H1 (cell line): Measurements from ENCODE around the gene SERGEF. TPM values are rescaled to one million over a fixed set of nuclear protein-coding genes. Genes with fewer than 3 reads are reported as not detected.

Experiments
- ATF3 ChIP-seq: IDR thresholded peaks from 2 replicates; pipeline ENCODE4 v1.6.1; 2011; ENCODE audit warnings: low read depth, mild to moderate bottlenecking, low read length; ENCODE audit not compliant: insufficient read depth
- BACH1 ChIP-seq: IDR thresholded peaks from 2 replicates; pipeline ENCODE4 v1.6.1; 2012; ENCODE audit warnings: low read length, improper control_type of control experiment
- BRCA1 ChIP-seq: IDR thresholded peaks from 2 replicates; pipeline ENCODE4 v1.6.1; 2012; ENCODE audit warnings: low read depth, low read length, improper control_type of control experiment
- CHD7 ChIP-seq: fragments of 300-600 bp; sonication (generic); IDR thresholded peaks from 2 replicates; pipeline ENCODE4 v1.7.1; 2012; ENCODE audit warnings: low read length, moderate library complexity, mild to moderate bottlenecking, inconsistent platforms; ENCODE audit not compliant: insufficient replicate concordance
- EGR1 ChIP-seq: IDR thresholded peaks from 2 replicates; pipeline ENCODE4 v1.6.1; 2011; ENCODE audit warnings: low read depth, low read length, borderline replicate concordance
- KDM5A ChIP-seq: fragments of 200-600 bp; IDR thresholded peaks from 2 replicates; pipeline ENCODE4 v1.7.1; 2012; ENCODE audit warnings: mild to moderate bottlenecking, low read length, inconsistent platforms, mixed read lengths
- NRF1 ChIP-seq: IDR thresholded peaks from 2 replicates; pipeline ENCODE4 v1.6.1; 2011; ENCODE audit warnings: mild to moderate bottlenecking, low read depth, low read length, improper control_type of control experiment
- SIN3A ChIP-seq, 2 experiments: IDR thresholded peaks in 1 of 2; conservative IDR thresholded peaks in 1 of 2; 2 replicates each; pipeline ENCODE4 v1.6.1; 2011 to 2012; ENCODE audit warnings: low read length in 2 of 2, improper control_type of control experiment in 1 of 2, low read depth in 1 of 2, mild to moderate bottlenecking in 1 of 2
- SIRT6 ChIP-seq: IDR thresholded peaks from one replicate; pipeline ENCODE4 v1.7.1; 2012; ENCODE audit warnings: low read length, inconsistent platforms
- TCF12 ChIP-seq: IDR thresholded peaks from 2 replicates; pipeline ENCODE4 v1.6.1; 2011; ENCODE audit warnings: low read depth, mild to moderate bottlenecking, low read length
- ZNF274 ChIP-seq: IDR thresholded peaks from 2 replicates; pipeline ENCODE4 v1.7.0; 2012; ENCODE audit warnings: low read length, borderline replicate concordance; ENCODE audit errors: extremely low read depth
- polyA plus RNA-seq, 7 experiments: library from polyadenylated mRNA; depleted of rRNA in 3 of 7; stranded (reverse) in 5 of 7; unstranded in 2 of 7; fragments of >200 nt in 5 of 7; fragments of 200-250 nt in 2 of 7; gene quantifications; 1 replicate in 5 of 7; 2 replicates in 1 of 7; 4 replicates in 1 of 7; pipeline versions ENCODE4 v1.2.1 to v1.2.3, GENCODE V29; 2011 to 2013; ENCODE audit warnings: missing spikeins in 2 of 7, mixed read lengths in 2 of 7
- total RNA-seq: library from RNA; stranded (reverse); fragmentation: NEBNext Ultra II Directional; extraction: Animal tissue kit (Norgen Biotek cat#: 25700); gene quantifications from 2 replicates; pipeline ENCODE4 v1.2.1, GENCODE V29; 2021

SERGEF gene
- total and polyA plus RNA-seq, 2 of the 8 experiments (the other 6 are each of a cell fraction or from before 2014, with no cell fraction given) = 16.6 to 28.8 TPM

DNA sequence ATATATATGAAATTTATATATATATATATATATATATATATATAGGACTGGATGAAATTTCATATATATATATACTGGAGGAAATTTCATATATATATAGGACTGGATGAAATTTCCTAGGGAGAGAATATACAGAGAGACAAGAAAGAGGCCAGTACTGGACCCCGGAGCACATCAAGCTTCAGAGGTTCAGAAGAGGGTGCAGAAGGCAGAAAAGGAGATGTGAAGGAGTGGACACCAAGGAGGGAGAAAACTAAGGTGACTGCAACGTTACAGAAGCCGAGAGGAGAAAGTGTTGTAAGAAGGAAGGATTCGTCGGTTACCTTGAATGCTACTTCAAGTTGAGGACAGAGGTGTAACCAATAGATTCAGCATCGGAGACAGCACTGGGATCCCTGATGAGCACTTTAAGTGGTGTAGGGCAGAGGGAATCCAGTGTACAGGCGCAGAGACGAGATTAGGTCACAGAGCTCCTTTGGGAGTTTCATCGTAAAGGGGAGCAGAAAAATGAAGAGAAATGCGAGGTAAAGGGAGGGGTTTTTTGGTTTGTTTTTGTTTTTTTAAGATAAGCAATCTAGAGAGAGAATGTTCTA lies 41.8 kb upstream of the SERGEF start (continued):
- no peak for TF ChIP-seq CHD7
- TF ChIP-seq BACH1 = no peak
- TF ChIP-seq NRF1 = no peak
- TF ChIP-seq EGR1 = no peak
- no peak for TF ChIP-seq SIN3A (conservative IDR thresholded peaks at IDR 0.05 in 1 of 2, IDR thresholded peaks at IDR 0.05 in 1 of 2; ENCODE audit: low read depth in 1 of 2, low read length in 2 of 2)
- TF ChIP-seq BRCA1 = no peak
- TF ChIP-seq SIRT6 = no peak
- TF ChIP-seq TCF12 = no peak
- no peak for TF ChIP-seq ZNF274
- TF ChIP-seq ATF3 = no peak
- TF ChIP-seq KDM5A = no peak
